GM12874 (cell line): Measurements from ENCODE around the gene TTC7B.

Experiments
- CTCF ChIP-seq: IDR thresholded peaks from 2 replicates; pipeline ENCODE4 v1.5.1; 2011; ENCODE audit warnings: low read depth, mild to moderate bottlenecking, control low read depth, low read length, moderate library complexity; ENCODE audit not compliant: insufficient read depth

Gene TTC7B

GRCh38 chr14:90732139-90732538 lies 84.1 kb downstream of the TTC7B start:
- no peak for TF ChIP-seq CTCF

DNA sequence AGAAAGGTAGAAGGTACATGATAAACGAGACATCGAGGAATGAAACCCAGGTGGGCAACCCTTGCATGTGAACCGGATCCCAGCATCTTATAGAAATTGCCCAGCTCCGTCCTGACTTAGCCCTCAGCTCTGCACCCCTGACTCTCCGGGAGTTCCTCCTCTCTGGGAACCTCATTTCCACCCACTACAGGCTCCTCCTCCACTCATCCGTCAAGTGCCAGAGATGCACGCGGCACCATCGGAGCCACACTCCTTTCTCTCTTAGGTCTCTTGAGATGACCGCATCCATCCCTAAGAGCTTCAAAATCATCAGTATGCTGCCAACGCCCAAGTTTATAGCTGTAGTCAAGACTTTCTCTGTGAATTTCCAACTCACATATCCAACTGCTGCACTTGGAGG lies 84.7 kb downstream of the TTC7B start:
- TF ChIP-seq CTCF: no peak

DNA sequence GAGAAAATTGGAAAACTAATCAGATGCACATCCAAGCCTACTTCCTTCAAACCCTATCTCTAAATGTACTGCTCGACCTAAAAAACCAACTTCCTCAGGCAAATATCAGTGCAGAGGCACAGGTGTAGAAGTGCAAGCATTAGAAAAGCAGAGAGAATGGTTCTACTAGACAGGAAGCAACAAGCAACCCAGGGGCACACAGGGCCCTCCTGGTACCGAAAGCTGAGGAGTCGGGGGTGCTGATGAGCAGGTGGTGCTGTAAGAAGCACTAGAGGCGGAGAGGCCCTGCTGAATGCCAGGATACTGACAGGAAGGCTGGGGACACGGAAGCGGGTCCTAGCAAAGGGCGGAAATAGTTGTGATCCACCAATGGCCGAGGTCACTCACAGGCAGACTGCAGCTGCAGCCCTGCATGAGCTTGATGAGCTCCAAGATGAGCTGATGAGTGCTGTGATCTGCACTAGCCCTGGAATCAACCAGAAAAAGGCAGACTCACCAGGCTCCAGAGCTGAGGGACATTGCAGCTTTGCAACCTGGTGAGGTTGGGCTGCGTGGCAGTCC lies 85.9 kb downstream of the TTC7B start:
- TF ChIP-seq CTCF: no peak

DNA sequence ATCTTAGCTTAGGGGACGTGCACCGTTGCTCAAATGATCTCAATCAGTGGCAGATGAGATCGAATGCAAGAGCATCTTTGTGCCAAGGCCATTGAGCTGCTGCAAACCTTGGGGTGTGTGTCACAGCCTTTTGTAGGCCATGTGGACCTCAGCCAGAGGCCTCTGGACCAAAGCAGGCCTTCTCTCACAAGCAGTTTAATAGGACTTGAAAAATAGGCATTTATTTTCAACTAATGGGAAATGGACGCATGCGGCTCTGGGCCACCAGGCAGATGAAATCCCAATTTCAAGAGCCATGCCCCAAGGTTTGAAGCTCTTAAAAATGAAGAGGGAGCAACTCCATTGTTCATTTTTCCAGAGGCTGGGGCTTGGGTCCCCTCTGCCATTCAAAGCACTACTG lies 87.3 kb downstream of the TTC7B start:
- TF ChIP-seq CTCF: no peak

GRCh38 chr14:90727082-90727481 lies 89.1 kb downstream of the TTC7B start:
- no peak for TF ChIP-seq CTCF

GRCh38 chr14:90726656-90727055 lies 89.6 kb downstream of the TTC7B start:
- no peak for TF ChIP-seq CTCF

DNA sequence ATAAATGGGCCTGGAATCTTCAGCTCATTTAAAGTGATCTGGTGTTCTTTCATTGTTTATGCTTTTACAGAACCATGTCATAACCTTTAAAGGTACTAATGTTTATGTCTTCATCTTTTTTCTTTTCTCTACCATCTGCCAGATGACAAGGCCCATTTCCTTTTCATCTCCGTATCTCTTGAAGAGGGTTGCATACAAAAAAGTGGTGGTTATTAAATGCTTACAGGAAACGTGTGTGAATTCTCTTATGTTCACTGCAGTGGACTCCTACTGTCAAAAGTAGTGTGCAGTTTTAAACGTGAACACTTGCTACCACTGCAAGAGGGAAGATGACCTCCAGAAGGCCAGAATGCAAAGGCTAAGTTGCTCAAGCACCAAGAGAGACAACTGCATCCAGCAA lies 91.4 kb downstream of the TTC7B start:
- no peak for TF ChIP-seq CTCF
